K562 (cell line): ENCODE measurements around the gene KLHL22. TPM values are rescaled to one million over a fixed set of nuclear protein-coding genes. Genes with fewer than 3 reads are reported as not detected.

Experiments used
- ATAC-seq: fragments of 200-7000 bp; cut with Tn5 transposase; 3 replicates; pipeline ENCODE4 v1.9.1; 2020; ENCODE audit warnings: moderate library complexity
- BruUV-seq: library from RNA; stranded (reverse); fragments of 400-500 nt; replicated peaks from 2 replicates; lab custom pipeline; 2021; lab: Mats Ljungman, UMichigan
- CTCF ChIA-PET: fragments of 300-600 bp; formaldehyde crosslinking; extraction: SDS; loops from one replicate; lab custom pipeline; 2021; ENCODE audit warnings: low intra/inter-chr PET ratio; lab: Yijun Ruan, JAX
- POLR2A ChIA-PET: fragments of 300-600, 350-650 bp; sonication (Branson Sonifier 250); formaldehyde crosslinking; extraction: SDS; loops from one replicate; lab custom pipeline; 2021; ENCODE audit warnings: antibody characterized with exemption, inconsistent platforms; lab: Yijun Ruan, JAX
- DNase-seq, 4 experiments: peaks; one replicate each; pipeline versions ENCODE4 v3.0.0 to v3.0.0-alpha.2; 2011 to 2018; ENCODE audit warnings: low spot score in 3 of 4, mixed read lengths in 3 of 4; ENCODE audit errors: extremely low read depth in 1 of 4
- FAIRE-seq: peaks from 2 replicates; lab custom pipeline; 2011; peaks lifted over from hg19 to GRCh38; lab: Jason Lieb, UNC
- H2AFZ ChIP-seq: 2 replicates; pipeline ENCODE4 v1.6.0; 2011; ENCODE audit warnings: low read depth, low read length, control low read depth, inconsistent platforms
- H3K27ac ChIP-seq: fragments of 200-600 bp; 3 replicates; pipeline ENCODE4 v1.8.0; 2011; ENCODE audit warnings: low read depth, mild to moderate bottlenecking, control low read depth, inconsistent platforms, low read length, moderate library complexity, mixed read lengths; ENCODE audit errors: extremely low read depth
- H3K27me3 ChIP-seq, 2 experiments: fragments of 300-600 bp in 1 of 2; 2 replicates in 1 of 2; 3 replicates in 1 of 2; pipeline versions ENCODE4 v1.6.0 to v1.8.0; 2011; ENCODE audit warnings: inconsistent platforms in 2 of 2, low read length in 2 of 2, mild to moderate bottlenecking in 1 of 2, mixed read lengths in 1 of 2, moderate library complexity in 1 of 2; ENCODE audit not compliant: control insufficient read depth in 2 of 2, insufficient read depth in 2 of 2
- H3K36me3 ChIP-seq: fragments of 300-600 bp; 3 replicates; pipeline ENCODE4 v1.8.0; 2011; ENCODE audit warnings: mild to moderate bottlenecking, low read length, inconsistent platforms; ENCODE audit not compliant: control insufficient read depth, insufficient read depth
- H3K4me1 ChIP-seq, 2 experiments: fragments of 200-600 bp in 1 of 2; replicated peaks in 1 of 2; 2 replicates in 1 of 2; 3 replicates in 1 of 2; pipeline versions ENCODE4 v1.5.1 to v1.8.0; 2011; ENCODE audit warnings: inconsistent platforms in 2 of 2, low read length in 2 of 2, mild to moderate bottlenecking in 1 of 2, mixed read lengths in 1 of 2, moderate library complexity in 1 of 2; ENCODE audit not compliant: control insufficient read depth in 2 of 2, insufficient read depth in 2 of 2
- H3K4me2 ChIP-seq: 2 replicates; pipeline ENCODE4 v1.6.1; 2011; ENCODE audit warnings: low read length, control low read depth, inconsistent platforms, mixed read lengths; ENCODE audit not compliant: insufficient read depth
- H3K4me3 ChIP-seq: fragments of 200-600 bp; sonication (generic), shearing (Covaris generic); 2 replicates; pipeline ENCODE4 v1.5.1; 2016; ENCODE audit warnings: control low read depth, inconsistent platforms
- H3K79me2 ChIP-seq: fragments of 200-600 bp; 3 replicates; pipeline ENCODE4 v1.8.0; 2011; ENCODE audit warnings: low read length, inconsistent platforms; ENCODE audit not compliant: control insufficient read depth, insufficient read depth
- H3K9ac ChIP-seq, 2 experiments: 2 replicates each; pipeline versions ENCODE4 v1.6.0 to v1.6.1; 2011; ENCODE audit warnings: low read depth in 2 of 2, low read length in 2 of 2, control low read depth in 1 of 2, inconsistent platforms in 1 of 2, mild to moderate bottlenecking in 1 of 2, mixed read lengths in 1 of 2; ENCODE audit not compliant: insufficient read depth in 1 of 2
- H3K9me1 ChIP-seq: one replicate; pipeline ENCODE4 v1.6.0; 2011; ENCODE audit warnings: inconsistent platforms, mild to moderate bottlenecking, low read length, moderate library complexity; ENCODE audit not compliant: control insufficient read depth, insufficient read depth
- H3K9me3 ChIP-seq: replicated peaks from 2 replicates; pipeline ENCODE4 v1.5.1; 2011; ENCODE audit warnings: low read depth, low read length, inconsistent platforms; ENCODE audit not compliant: control insufficient read depth, insufficient read depth
- H4K20me1 ChIP-seq: replicated peaks from 2 replicates; pipeline ENCODE4 v1.6.1; 2011; ENCODE audit warnings: low read length, inconsistent platforms, mixed read lengths; ENCODE audit not compliant: control insufficient read depth, insufficient read depth
- ARID3A ChIP-seq: IDR thresholded peaks from 2 replicates; pipeline ENCODE4 v1.6.1; 2012; ENCODE audit warnings: low read depth, low read length, improper control_type of control experiment, borderline replicate concordance
- FOXA3 ChIP-seq, 2 experiments: fragments of 450-650 bp in 1 of 2; sonication (generic) in 1 of 2; formaldehyde crosslinking; IDR thresholded peaks in 1 of 2; conservative IDR thresholded peaks in 1 of 2; 2 replicates each; pipeline versions ENCODE4 v1.4.0 to v1.8.0; 2020 to 2022; ENCODE audit warnings: mild to moderate bottlenecking in 2 of 2, missing genetic modification reagents in 1 of 2
- GABPB2 ChIP-seq: fragments of 250-450 bp; sonication (Bioruptor Pico); conservative IDR thresholded peaks from 2 replicates; pipeline ENCODE4 v1.5.1; 2021; ENCODE audit warnings: mild to moderate bottlenecking
- KLF13 ChIP-seq: fragments of 450-650 bp; IDR thresholded peaks from 2 replicates; pipeline ENCODE4 v1.6.1; 2016; ENCODE audit warnings: missing genetic modification characterization, low read depth, mild to moderate bottlenecking, missing compliant biosample characterization, moderate library complexity, borderline replicate concordance
- RNF219 ChIP-seq: fragments of 250-450 bp; sonication (Bioruptor Pico); IDR thresholded peaks from 2 replicates; pipeline ENCODE4 v1.5.0; 2022; ENCODE audit warnings: mild to moderate bottlenecking
- SMC3 ChIP-seq: conservative IDR thresholded peaks from 2 replicates; pipeline ENCODE4 v1.6.1; 2011; ENCODE audit warnings: low read depth, low read length, improper control_type of control experiment; ENCODE audit not compliant: insufficient read depth
- ZNF507 ChIP-seq: conservative IDR thresholded peaks from 2 replicates; pipeline ENCODE4 v1.6.1; 2017; ENCODE audit warnings: missing genetic modification characterization, missing compliant biosample characterization
- ZNF79 ChIP-seq: fragments of 250-450 bp; sonication (Bioruptor Pico); IDR thresholded peaks from 2 replicates; pipeline ENCODE4 v1.4.0; 2020; ENCODE audit warnings: low read depth, mild to moderate bottlenecking, moderate library complexity
- whole genome bisulfite sequencing: fragments of 100-300 bp; shearing (Covaris generic); methylation state at CpG from one replicate; pipeline ENCODE4 v1.1.6; 2016; ENCODE audit warnings: low coverage, mixed read lengths; ENCODE audit not compliant: insufficient coverage; ENCODE audit errors: missing lambda C conversion rate; 5-methylcytosine and 5-hydroxymethylcytosine counted together
- in situ Hi-C: fragments of 300-500 bp; cut with MboI; formaldehyde crosslinking; loops from 4 replicates; pipeline ENCODE4 v1.15.0; 2018; ENCODE audit warnings: inconsistent platforms, mixed read lengths
- intact Hi-C: fragments of 100-400 bp; cut with micrococcal nuclease; formaldehyde crosslinking; loops from 2 replicates; pipeline ENCODE4 v1.14.2; 2022
- polyA plus RNA-seq, 8 experiments: library from polyadenylated mRNA; depleted of rRNA in 4 of 8; stranded (reverse) in 5 of 8; unstranded in 3 of 8; fragments of >200 nt; fragmentation: Nextera tagmentation in 2 of 8; fragmentation: Illumina TruSeq in 1 of 8; extraction: Ambion mirVana in 2 of 8; extraction: Trizol in 1 of 8; gene quantifications; 2 replicates each; pipeline versions ENCODE4 v1.2.1 to v1.2.3, GENCODE V29; 2011 to 2014; ENCODE audit warnings: inconsistent platforms in 1 of 8, missing spikeins in 1 of 8
- total RNA-seq, 7 experiments: library from RNA; depleted of rRNA in 6 of 7; stranded (reverse); fragments of >200 nt in 6 of 7; fragmentation: Illumina TruSeq in 2 of 7; extraction: Trizol in 2 of 7; gene quantifications; 2 replicates each; pipeline versions ENCODE4 v1.2.1 to v1.2.3, GENCODE V29; 2011 to 2021; ENCODE audit warnings: low replicate concordance in 1 of 7

KLHL22 gene
- total and polyA plus RNA-seq, 9 of the 15 experiments (the other 6 are each of a cell fraction or from before 2014, with no cell fraction given): 1.3 to 25.6 (median 15.2) TPM

GRCh38 chr22:20408891-20409290, 86.7 kb downstream of the KLHL22 start:
- intact Hi-C loops: no loop called here
- DNase-seq (no peak), ATAC-seq (no peak), FAIRE-seq (no peak)
- POLR2A ChIA-PET: interaction anchor here (0.6 to 8.9 kb wide), 7 partner anchors 10 to 677 kb away, joined by 3 to 84 read pairs (median 4); partner anchors contain the start of gene ZNF74
- H3K9me3 ChIP-seq: no peaks in the 10 kb centered on the region
- H3K27ac ChIP-seq: no peak overlapping the region
- no peak overlapping the region for H3K4me3 ChIP-seq
- BruUV-seq: no TSS peak
- H3K9me1 ChIP-seq: peaks cover 3% of the 10 kb centered on the region
- H4K20me1 ChIP-seq: no peaks in the 10 kb centered on the region
- in situ Hi-C loops: loop anchor here (25.0 kb wide), 2 partner anchors 278 to 1872 kb away; partner anchors contain the start of gene TMEM191B
- CTCF ChIA-PET: no interaction called here
- H3K4me2 ChIP-seq: no peak overlapping the region
- TF ChIP-seq GABPB2 (CRISPR knock-in tag) (0 out of 2 replicates have a peak, but pooled peaks have one; percentile 50), FOXA3 (CRISPR knock-in tag; conservative IDR thresholded peaks at IDR 0.05 in 1 of 2, IDR thresholded peaks at IDR 0.05 in 1 of 2) (peak in 1 of 2 experiments; percentile 44; a peak in 1 of 4 replicates), ZNF79 (CRISPR knock-in tag) (no peak), RNF219 (CRISPR knock-in tag) (no peak), ZNF507 (0 out of 2 replicates have a peak, but pooled peaks have one; percentile 9), SMC3 (no peak), ARID3A (no peak), KLF13 (tag) (peak; percentile 26; the same call in 1 of the 2 replicates)
- H3K79me2 ChIP-seq: no peaks in the 10 kb centered on the region
- no peak overlapping the region for H2AFZ ChIP-seq
- peaks cover 35% of the 10 kb centered on the region; the same call in 2 of the 3 replicates for H3K36me3 ChIP-seq
- WGBS: 73% methylated on average over 4 of the region's 4 CpGs
- H3K4me1 ChIP-seq: peaks cover 8 to 9% of the 10 kb centered on the region in 2 experiments
- no peaks in the 10 kb centered on the region for H3K27me3 ChIP-seq
- H3K9ac ChIP-seq: no peak overlapping the region
